Endothelial cell of umbilical vein (primary cell): ENCODE results near the gene PWWP3B.

Experiments
- CTCF ChIP-seq, 2 donors: IDR thresholded peaks; 1 replicate in 1 of 2; 2 replicates in 1 of 2; pipeline ENCODE4 v1.5.1; 2011; ENCODE audit warnings: low read length in 2 of 2, mild to moderate bottlenecking in 2 of 2, moderate library complexity in 2 of 2, control low read depth in 1 of 2, inconsistent platforms in 1 of 2, low read depth in 1 of 2; ENCODE audit not compliant: insufficient read depth in 1 of 2; ENCODE audit errors: extremely low read depth in 1 of 2
- EZH2 ChIP-seq: IDR thresholded peaks from 2 replicates; pipeline ENCODE4 v1.6.1; 2012; ENCODE audit warnings: borderline replicate concordance, low read depth, mild to moderate bottlenecking, moderate library complexity, low read length, inconsistent platforms; ENCODE audit not compliant: severe bottlenecking
- FOS ChIP-seq: IDR thresholded peaks from 2 replicates; pipeline ENCODE4 v1.6.1; 2011; ENCODE audit warnings: mild to moderate bottlenecking, low read length, moderate library complexity, borderline replicate concordance; ENCODE audit not compliant: insufficient read depth
- JUN ChIP-seq: IDR thresholded peaks from 2 replicates; pipeline ENCODE4 v1.6.1; 2011; ENCODE audit warnings: borderline replicate concordance, low read depth; ENCODE audit not compliant: insufficient read length, insufficient read depth
- MAX ChIP-seq: IDR thresholded peaks from 2 replicates; pipeline ENCODE4 v1.6.1; 2011; ENCODE audit not compliant: insufficient read depth, insufficient read length
- MYC ChIP-seq: IDR thresholded peaks from one replicate; pipeline ENCODE4 v1.6.1; 2011; ENCODE audit warnings: mild to moderate bottlenecking, low read depth, low read length
- POLR2A ChIP-seq: IDR thresholded peaks from 2 replicates; pipeline ENCODE4 v1.6.1; 2012; ENCODE audit warnings: low read depth, mild to moderate bottlenecking, control low read depth, low read length
- POLR2AphosphoS5 ChIP-seq: IDR thresholded peaks from 2 replicates; pipeline ENCODE4 v1.6.1; 2012; ENCODE audit warnings: low read depth, mild to moderate bottlenecking, control low read depth, low read length, moderate library complexity; ENCODE audit not compliant: insufficient read depth

GRCh38 chrX:106208154-106208553 lies 40.0 kb downstream of the PWWP3B start:
- TF ChIP-seq CTCF (IDR thresholded peaks at IDR 0.05; ENCODE audit: extremely low read depth in 1 of 2, insufficient read depth in 1 of 2, low read depth in 1 of 2, low read length in 2 of 2) (no peak), POLR2AphosphoS5 (no peak), POLR2A (no peak), EZH2 (no peak), MAX (no peak), JUN (no peak), MYC (no peak), FOS (no peak)
